Skeletal muscle satellite cell (primary cell): ENCODE measurements around the gene MAPKAPK2.
A peak's percentile ranks its signal among the peaks of the same experiment; 100 is the strongest.

Experiments
- H3K27me3 ChIP-seq: 2 replicates; pipeline ENCODE4 v1.7.0; 2013; ENCODE audit warnings: low read length; ENCODE audit not compliant: control insufficient read depth, insufficient read depth
- H3K36me3 ChIP-seq: 2 replicates; pipeline ENCODE4 v1.7.0; 2013; ENCODE audit warnings: mild to moderate bottlenecking, control low read depth, low read length; ENCODE audit not compliant: insufficient read depth
- H3K4me1 ChIP-seq: 2 replicates; pipeline ENCODE4 v1.7.0; 2013; ENCODE audit warnings: low read length; ENCODE audit not compliant: control insufficient read depth, insufficient read depth
- H3K4me2 ChIP-seq: 2 replicates; pipeline ENCODE4 v1.7.0; 2013; ENCODE audit warnings: mild to moderate bottlenecking, low read length
- H3K4me3 ChIP-seq: 2 replicates; pipeline ENCODE4 v1.7.0; 2013; ENCODE audit warnings: low read length
- H3K9ac ChIP-seq: 2 replicates; pipeline ENCODE4 v1.7.0; 2013; ENCODE audit warnings: mild to moderate bottlenecking, low read depth, low read length, moderate library complexity
- H3K9me3 ChIP-seq: replicated peaks from 2 replicates; pipeline ENCODE4 v1.7.0; 2013; ENCODE audit warnings: mild to moderate bottlenecking, control low read depth, low read length

Gene MAPKAPK2

DNA sequence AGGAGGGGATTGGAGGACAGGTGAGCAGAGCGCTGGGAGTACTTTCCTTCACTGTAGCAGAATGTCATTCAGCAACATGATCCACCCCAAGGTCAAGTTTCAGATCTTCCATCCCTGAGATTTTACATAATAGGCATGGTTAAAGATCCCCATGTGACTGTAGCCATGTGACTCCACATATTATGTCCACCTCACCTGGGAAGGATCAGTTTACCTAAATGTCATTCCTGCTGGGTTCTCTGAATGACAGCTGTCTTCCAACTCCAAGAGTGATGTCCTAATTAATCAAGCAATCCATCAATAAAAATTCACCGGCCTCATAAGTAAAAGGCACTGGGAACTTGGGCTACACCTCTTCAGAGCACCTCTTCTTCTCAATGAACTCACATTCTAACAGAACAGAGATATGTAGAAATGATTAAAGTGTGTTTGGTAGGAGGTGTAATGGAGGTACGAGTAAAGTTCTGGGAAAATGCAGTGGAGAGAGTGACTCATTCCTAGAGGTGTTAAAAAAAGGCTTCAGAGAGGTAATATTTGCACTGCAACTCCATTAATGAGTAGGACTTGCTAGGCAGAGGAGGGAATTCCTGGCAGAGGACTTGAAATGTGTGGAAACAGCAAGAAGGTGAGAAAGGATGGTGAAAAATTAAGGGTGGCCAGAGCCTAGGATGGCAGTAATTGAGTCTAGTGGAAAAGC is 22.2 kb upstream of the MAPKAPK2 start:
- Histone ChIP-seq H3K4me1 (peaks cover 8% of the 10 kb centered on the region), H3K4me3 (no peak overlapping the region), H3K27me3 (peaks cover 49% of the 10 kb centered on the region), H3K9ac (no peak overlapping the region), H3K4me2 (no peak overlapping the region), H3K9me3 (no peaks in the 10 kb centered on the region), H3K36me3 (no peaks in the 10 kb centered on the region)

DNA sequence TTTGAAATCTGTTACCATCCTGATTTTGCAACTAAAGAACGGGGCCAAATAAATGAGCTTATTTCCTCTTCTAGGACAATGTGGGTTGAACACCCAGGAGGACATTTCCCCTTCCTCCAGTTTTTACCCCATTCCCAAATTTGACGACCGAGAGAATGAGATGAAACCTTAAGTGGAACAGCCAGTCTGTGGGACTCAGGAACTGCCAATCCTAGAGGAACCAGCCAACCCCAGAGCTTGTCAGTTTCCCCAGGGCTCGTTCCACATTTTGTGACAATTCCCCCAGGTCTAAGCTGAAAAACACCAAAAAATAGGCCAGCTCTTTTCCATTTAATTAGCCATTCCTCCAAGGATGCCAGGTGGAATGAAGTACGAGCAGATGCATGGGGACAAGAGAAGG is 21.3 kb upstream of the MAPKAPK2 start:
- Histone ChIP-seq H3K9me3 (no peaks in the 10 kb centered on the region), H3K4me1 (peaks cover 8% of the 10 kb centered on the region), H3K27me3 (peaks cover 50% of the 10 kb centered on the region), H3K9ac (no peak overlapping the region), H3K4me3 (no peak overlapping the region), H3K4me2 (no peak overlapping the region), H3K36me3 (no peaks in the 10 kb centered on the region)

DNA sequence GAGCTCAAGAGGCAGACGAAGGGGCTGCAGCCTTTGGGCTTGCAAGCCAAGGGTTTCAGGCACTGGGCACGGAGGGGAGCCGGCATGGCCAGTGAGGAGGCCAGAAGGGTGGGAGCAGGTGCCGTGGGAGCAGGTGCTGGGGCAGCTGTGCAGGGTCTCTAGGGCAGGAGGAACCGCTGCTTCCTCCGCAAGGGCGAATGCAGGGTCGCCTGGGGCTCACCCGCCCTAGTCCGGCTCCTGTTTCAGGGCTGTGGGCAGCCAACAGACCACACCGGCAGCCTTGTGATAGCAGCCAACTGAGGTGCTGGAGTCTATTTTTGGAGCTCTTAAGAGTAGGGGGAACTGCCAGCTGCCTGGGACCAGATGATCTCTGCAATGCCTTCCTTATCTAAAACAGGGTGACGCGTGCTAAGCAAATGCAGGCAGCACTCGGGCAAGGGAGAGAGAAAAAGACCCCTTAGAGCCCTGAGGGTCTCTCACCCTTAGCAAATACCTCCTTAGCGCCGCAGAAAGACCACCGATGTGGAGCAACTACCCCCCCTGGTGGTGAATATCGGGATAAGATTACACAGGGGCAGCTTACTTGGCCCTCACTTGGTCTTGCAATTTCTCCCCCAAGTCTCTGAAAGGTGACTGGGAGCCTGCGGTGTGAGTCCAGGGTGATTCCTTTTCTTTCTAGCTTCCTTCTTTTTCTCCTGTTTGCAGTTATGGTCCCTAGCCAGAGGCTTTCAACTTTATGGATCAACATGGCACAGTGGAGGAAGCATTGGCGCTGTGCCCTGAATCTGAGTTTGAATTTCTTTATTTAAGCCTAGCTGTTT is 20.7 kb upstream of the MAPKAPK2 start:
- H3K4me1 ChIP-seq: peaks cover 8% of the 10 kb centered on the region
- H3K4me3 ChIP-seq: no peak overlapping the region
- H3K9ac ChIP-seq: no peak overlapping the region
- no peaks in the 10 kb centered on the region for H3K36me3 ChIP-seq
- H3K4me2 ChIP-seq: peak overlapping the region; percentile 65
- peaks cover 50% of the 10 kb centered on the region for H3K27me3 ChIP-seq
- H3K9me3 ChIP-seq: no peaks in the 10 kb centered on the region

DNA sequence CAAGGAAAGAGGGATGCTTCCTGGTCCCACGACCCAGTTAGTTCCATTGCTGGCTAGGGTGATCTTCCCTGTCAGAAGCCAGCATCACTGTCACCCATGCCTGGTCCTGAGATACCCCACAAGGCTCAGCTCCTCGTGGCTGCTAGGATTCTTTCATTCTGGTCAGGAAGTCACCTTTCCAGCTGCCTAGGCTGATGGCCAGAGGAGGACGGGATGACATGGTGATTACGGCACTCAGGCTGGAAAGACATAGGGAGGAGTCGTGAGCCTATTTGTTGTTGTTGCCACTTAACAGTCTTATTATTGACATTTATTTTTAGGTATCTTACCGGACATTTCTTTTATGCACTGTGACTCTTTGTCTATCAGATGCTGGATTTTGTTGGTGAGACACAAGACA is 20.0 kb upstream of the MAPKAPK2 start:
- Histone ChIP-seq H3K9me3 (no peaks in the 10 kb centered on the region), H3K4me1 (peaks cover 3% of the 10 kb centered on the region), H3K4me2 (no peak overlapping the region), H3K36me3 (no peaks in the 10 kb centered on the region), H3K9ac (no peak overlapping the region), H3K4me3 (no peak overlapping the region), H3K27me3 (peaks cover 50% of the 10 kb centered on the region)

DNA sequence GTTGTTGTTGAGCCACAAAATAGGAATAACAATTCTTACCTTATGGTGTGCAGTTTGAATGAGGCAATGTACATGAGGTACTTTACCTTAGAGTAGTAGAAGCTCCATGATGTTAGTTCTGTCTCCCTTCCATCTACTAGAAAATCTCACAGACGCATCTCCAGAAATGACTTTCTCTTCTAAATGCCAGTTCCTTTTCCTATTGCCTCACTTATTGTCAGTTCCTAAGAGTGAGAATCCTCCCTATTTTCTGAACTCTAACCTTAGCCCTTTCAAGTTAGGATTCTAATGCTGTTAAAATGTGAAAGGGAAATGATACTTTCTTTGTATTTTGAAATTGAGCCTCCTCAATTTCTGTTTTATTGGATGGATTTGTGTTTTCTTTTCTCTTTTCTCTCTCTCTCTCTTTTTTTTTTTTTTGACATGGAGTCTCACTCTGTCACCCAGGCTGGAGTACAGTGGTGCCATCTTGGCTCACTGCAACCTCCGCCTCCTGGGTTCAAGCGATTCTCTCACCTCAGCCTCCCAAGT is 18.6 kb upstream of the MAPKAPK2 start:
- no peak overlapping the region for H3K4me2 ChIP-seq
- no peaks in the 10 kb centered on the region for H3K36me3 ChIP-seq
- H3K4me1 ChIP-seq: no peaks in the 10 kb centered on the region
- H3K9ac ChIP-seq: no peak overlapping the region
- no peaks in the 10 kb centered on the region for H3K9me3 ChIP-seq
- H3K27me3 ChIP-seq: peaks cover 48% of the 10 kb centered on the region
- H3K4me3 ChIP-seq: no peak overlapping the region

DNA sequence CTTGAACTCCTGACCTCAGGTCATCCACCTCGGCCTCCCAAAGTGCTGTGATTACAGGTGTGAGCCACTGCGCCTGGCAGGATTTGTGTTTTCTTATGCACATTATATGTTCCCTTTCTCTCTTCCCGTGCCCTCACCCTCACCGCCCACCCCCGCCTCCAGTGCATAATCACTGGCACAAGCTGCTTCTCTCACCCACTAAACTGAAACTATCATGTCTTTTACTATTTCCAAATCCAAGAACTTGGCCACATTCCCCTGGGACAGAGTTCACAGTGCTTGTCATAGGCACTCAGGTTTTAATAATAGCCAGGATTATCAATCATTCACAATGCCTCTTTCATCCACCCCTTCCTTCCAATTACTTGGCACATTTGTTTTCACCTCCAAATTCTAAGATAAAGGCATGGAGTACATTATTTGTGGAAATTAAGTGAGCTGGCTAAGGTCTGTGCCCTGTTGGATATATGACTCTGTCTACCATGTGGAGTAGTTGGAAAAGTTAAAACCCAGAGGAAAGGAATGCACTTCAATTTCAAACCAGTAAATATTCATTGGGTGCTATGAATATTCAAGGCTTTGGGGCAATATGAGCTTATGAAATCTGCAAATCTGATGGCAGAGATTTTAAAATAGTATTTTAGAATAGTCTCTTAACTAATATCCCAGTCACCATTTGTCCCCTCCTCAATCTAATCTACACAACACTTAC is 17.6 kb upstream of the MAPKAPK2 start:
- no peak overlapping the region for H3K9ac ChIP-seq
- no peaks in the 10 kb centered on the region for H3K4me1 ChIP-seq
- no peak overlapping the region for H3K4me2 ChIP-seq
- peaks cover 43% of the 10 kb centered on the region for H3K27me3 ChIP-seq
- no peaks in the 10 kb centered on the region for H3K36me3 ChIP-seq
- no peak overlapping the region for H3K4me3 ChIP-seq
- no peaks in the 10 kb centered on the region for H3K9me3 ChIP-seq

DNA sequence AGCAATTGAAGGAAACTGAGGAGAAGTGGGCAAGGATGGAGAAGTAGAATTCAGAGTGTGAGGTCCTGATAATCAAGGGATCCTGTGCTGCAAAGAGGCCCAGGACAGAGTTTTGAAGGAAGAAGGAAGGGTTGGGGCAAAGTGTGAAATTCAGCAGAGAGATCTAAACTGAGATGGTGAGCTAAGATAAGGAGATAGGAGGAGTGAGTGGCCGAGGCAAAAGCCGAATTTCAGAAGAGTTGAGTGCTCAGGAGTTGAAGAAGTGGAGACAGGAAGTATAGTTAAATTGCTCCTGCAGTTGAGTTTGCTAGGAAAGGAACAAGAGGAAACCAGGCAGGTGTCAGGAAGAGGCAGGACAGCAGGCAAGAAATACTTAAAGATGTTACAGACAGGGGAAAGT is 16.4 kb upstream of the MAPKAPK2 start:
- Histone ChIP-seq H3K4me2 (no peak overlapping the region), H3K9ac (no peak overlapping the region), H3K4me3 (no peak overlapping the region)

DNA sequence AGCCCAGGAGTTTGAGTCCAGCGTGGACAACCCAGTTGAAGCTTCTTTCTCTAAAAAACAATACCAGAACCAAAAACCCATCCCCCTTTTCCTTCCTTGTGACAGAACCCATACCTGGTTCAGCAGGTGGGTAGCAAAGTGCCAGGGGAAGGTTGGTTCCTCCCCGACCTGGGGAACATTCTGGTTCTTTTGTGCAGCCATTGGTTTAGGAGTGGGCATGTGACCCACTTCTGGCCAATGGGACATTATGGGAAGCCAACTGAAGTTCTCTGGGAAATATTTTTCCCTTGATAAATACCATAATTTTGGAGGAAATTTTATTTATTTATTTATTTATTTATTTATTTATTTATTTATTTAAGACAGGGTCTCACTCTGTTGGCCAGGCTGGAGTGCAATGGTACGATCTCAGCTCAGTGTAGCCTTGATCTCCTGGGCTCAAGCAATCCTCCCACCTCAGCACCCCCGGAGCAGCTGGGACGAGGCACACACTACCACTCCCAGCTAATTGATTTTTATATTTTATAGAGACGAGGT is 15.8 kb upstream of the MAPKAPK2 start:
- peaks cover 26% of the 10 kb centered on the region for H3K27me3 ChIP-seq
- no peaks in the 10 kb centered on the region for H3K9me3 ChIP-seq
- no peak overlapping the region for H3K4me2 ChIP-seq
- no peak overlapping the region for H3K9ac ChIP-seq
- H3K4me1 ChIP-seq: peaks cover 14% of the 10 kb centered on the region
- H3K4me3 ChIP-seq: no peak overlapping the region
- no peaks in the 10 kb centered on the region for H3K36me3 ChIP-seq

More for the DNA sequence above, 16.4 kb upstream of the MAPKAPK2 start:
- peaks cover 32% of the 10 kb centered on the region for H3K27me3 ChIP-seq
- H3K4me1 ChIP-seq: peaks cover 10% of the 10 kb centered on the region
- H3K9me3 ChIP-seq: no peaks in the 10 kb centered on the region
- no peaks in the 10 kb centered on the region for H3K36me3 ChIP-seq

DNA sequence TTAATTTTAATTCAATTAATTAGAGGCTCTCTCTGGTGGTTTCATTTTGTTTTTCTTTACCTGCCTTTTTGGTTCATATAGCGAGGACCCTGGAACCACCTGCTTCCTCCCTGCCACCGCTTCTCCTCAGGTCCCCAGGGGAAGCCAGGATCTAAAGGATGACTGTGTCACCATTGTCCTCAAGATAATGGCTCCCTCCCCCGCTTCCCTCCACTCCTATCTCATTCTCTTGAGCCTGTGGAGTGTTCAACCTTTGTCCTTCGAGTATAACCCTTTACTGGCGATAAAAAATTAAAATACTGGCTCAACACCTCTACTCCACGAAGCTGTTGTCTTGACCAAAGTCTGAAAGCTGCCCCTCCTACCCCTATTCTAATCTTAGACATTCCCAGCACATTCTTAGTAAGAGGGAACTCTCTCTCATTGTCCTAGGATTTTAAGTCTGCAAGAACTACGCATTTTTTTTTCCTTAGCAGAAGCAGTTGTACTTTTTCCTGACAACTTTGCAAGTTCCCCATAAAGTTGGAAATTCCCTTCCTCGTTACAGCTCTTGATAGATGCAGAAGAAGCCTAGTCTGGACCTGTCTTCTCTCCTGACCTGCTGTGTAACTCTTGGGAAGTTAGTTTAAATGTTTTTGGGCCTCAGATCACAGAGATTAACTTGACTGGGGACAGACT is 12.6 kb upstream of the MAPKAPK2 start:
- Histone ChIP-seq H3K4me1 (peaks cover 32% of the 10 kb centered on the region), H3K9me3 (no peaks in the 10 kb centered on the region), H3K9ac (no peak overlapping the region), H3K27me3 (peaks cover 7% of the 10 kb centered on the region), H3K4me2 (no peak overlapping the region), H3K4me3 (no peak overlapping the region), H3K36me3 (no peaks in the 10 kb centered on the region)

DNA sequence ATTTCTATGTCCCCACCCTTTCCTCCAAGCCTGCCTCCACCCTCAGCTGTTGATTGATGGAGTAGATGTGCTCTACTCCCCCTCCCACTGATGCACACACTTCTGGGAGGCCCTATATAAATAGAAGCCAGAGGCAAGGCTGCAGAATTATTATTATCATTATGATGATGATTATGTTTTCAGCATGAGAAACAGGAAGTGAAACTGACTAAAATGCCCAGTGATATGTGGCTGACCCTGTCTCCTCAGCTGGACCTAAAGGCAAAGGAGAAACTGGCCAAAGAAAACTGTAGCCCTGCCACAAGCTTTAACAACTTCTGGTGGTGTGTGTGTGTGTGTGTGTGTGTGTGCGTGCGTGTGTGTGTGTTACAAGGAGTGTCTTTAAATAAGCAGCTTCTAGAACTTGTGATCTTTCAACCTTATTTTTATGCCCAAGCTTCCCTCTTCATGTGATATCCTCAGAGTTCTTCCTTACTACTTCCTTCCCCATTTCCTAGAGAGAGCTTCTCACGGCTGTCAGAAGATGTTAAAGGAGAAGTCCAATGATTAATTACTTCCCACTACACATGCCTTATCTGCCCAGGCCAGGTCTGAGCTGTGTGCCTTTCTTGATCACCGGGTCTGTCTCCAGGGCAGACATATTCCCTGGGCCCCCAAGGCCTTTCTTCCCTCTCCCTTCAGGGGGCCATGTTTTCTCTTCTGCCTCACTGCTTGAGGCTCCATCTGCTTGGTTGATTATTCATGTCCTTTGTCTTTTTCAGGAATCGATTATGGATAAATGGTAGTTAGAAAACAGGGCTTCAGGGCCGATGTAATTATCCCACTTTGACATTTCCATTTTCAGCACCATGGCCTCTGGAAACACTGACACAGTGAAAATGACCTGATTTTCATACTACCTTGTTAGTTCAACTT is 11.6 kb upstream of the MAPKAPK2 start:
- H3K9ac ChIP-seq: no peak overlapping the region
- peak overlapping the region; percentile 26 for H3K4me2 ChIP-seq
- H3K27me3 ChIP-seq: peaks cover 2% of the 10 kb centered on the region
- no peak overlapping the region for H3K4me3 ChIP-seq
- H3K36me3 ChIP-seq: no peaks in the 10 kb centered on the region
- peaks cover 32% of the 10 kb centered on the region for H3K4me1 ChIP-seq
- H3K9me3 ChIP-seq: no peaks in the 10 kb centered on the region
